Stimulated activated CD8-positive, alpha-beta memory T cell treated with anti-CD3 and anti-CD28 coated beads, Interleukin-12 subunit alpha, Interleukin-12 subunit beta, amount 100 ng/mL, for 4 hours (primary cell): ENCODE results near the gene TBC1D16.
"Not testable (repeated sequence)": the region's sequence is repeated elsewhere in the genome, so short reads cannot be mapped to it uniquely, and the experiment has no call there.

Source experiments
- DNase-seq: peaks from one replicate; pipeline ENCODE4 v3.0.0-alpha.2; 2020; ENCODE audit warnings: low read depth

Gene TBC1D16

DNA sequence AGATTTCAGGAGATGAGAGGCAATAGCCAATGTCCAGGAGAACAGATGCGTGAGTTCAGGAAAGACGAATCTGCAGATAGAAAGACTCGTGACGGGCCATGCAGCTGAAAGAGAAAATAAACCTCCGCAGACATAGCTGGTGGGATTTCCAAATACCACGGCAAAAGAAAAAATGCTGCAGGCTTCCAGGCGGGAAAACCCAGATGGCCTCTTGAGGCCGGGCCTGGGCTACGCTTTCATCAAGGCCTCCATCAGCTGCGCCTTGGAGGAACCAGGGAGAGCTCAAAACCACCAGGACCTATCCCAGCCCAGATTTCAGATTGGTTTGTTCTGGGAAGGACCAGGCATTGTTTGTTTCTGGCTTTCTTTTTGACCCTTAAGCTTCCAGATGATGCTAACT is 17.4 kb upstream of the TBC1D16 start:
- no peak for DNase-seq

DNA sequence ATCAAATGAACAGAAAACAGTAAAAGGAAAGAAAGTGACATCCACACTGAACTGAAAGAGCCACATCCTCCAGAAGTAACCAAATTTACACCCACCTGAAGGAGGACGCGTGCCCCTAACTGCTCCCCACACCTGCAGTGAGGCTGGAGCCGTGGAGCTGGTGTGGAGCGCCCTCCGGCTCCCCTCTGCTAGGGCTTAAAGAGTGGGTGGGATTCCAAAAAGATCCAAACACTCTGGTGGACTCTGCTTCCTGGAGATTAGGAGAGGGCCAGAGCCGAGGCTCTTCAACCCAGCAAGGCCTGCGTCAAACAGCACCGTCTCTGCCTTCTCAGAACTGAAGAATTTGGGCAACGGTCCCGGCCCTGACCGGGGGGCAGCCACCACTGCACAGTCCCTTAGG is 16.0 kb upstream of the TBC1D16 start:
- no peak for DNase-seq

DNA sequence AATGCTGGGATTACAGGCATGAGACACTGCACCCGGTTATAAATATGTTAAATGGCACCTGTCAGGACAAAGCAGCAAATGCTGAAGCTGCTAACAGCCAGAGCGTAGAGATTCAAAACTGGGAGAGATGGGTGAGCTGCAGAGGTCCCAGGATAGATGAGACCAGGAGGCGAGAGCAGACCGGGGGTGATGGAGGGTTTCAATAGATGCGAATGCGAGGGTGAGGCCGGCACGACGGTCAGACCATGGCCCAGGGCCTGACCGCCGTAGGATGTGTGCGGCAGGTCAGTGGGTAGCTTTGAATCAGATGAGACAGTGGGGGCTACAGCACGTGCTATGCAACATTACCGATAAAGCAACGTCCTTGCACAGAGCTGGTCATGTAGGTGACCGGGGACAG is 15.0 kb upstream of the TBC1D16 start:
- DNase-seq = no peak

DNA sequence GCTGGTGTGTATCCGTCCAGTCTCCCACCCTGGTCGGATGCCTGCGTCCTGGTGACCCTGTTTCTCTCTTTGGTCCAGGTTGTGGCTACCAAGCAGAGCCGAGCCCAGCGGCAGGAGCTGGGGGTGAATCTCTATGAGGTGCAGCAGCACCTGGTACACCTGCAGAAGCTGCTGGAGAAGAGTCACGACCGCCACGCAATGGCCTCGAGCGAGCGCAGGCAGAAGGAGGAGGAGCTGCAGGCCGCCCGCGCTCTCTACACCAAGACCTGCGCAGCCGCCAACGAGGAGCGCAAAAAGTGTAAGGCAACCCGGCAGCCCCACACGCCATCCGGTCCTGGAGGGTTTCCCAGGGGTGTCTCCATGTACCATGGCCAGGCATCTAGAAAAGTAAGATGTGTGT is 14.3 kb upstream of the TBC1D16 start:
- DNase-seq = no peak

DNA sequence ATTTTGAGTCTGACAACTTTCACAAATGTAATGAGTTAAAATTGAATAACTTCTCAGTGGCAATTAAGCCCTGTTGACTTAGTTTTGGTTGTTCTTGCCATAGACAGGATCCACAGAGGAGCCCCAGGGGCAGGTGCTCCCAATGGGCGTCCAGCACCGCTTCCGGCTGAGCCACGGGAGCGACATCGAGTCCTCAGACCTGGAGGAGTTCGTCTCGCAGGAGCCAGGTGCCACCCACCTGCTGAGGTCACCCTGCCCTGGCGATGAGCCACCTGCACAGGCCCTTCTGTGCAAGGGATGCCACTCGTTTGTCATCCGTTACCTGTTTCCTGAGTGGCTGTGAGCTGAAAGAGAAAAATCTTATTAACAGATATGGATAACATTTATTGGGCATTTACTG is 11.5 kb upstream of the TBC1D16 start:
- DNase-seq = no peak

DNA sequence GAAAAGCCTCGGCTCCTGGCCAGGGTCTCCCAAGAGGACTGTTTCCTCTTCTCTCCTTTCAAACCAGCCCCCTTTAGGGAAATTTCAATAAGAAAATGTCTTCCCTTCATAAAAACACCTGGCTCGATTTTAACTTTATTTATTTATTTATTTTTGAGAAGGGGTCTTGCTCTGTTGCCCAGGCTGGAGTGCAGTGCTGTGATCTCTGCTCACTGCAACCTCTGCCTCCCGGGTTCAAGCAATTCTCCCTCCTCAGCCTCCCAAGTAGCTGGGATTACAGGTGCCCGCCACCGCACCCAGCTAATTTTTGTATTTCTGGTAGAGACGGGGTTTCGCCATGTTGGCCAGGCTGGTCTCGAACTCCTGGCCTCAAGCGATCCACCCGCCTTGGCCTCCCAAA is 11.0 kb upstream of the TBC1D16 start:
- not testable (repeated sequence) for DNase-seq

DNA sequence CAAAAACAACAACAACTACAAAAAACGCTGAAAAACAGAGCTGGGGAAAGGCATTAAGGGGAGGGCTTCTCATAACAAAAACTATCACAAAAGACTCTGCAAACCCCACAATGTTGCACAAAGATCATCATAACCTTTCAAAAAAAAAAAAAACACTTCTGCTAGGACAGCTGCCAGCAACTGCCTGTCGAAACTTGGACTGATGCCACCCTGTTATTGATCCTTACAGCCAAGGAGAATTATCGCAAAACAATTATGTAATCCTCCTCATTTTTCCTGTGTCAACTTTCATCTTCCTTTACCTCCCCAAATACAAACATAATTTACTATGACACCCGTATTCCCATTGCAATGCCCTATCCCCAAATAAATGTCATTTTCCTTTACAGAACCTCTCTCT is 10.0 kb upstream of the TBC1D16 start:
- no peak for DNase-seq

DNA sequence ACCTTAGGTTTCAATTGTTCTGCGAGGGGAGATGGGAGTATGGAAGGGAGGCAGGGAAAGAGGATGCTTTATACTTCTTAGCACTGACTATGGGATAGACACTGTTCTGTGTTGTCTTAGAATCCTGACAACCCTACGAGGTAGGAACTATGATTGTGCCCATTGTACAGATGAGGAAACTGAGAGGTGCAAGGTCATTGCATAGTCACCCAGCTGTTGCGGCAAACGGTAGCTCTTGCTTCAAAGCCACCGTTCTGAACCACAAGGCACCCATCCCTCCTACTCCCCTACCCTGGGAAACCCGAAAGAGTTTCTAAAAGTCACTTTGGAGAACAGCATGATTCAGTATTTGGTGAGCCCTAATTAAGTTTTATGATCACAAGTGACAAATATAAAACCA is 8.3 kb upstream of the TBC1D16 start:
- DNase-seq = no peak

DNA sequence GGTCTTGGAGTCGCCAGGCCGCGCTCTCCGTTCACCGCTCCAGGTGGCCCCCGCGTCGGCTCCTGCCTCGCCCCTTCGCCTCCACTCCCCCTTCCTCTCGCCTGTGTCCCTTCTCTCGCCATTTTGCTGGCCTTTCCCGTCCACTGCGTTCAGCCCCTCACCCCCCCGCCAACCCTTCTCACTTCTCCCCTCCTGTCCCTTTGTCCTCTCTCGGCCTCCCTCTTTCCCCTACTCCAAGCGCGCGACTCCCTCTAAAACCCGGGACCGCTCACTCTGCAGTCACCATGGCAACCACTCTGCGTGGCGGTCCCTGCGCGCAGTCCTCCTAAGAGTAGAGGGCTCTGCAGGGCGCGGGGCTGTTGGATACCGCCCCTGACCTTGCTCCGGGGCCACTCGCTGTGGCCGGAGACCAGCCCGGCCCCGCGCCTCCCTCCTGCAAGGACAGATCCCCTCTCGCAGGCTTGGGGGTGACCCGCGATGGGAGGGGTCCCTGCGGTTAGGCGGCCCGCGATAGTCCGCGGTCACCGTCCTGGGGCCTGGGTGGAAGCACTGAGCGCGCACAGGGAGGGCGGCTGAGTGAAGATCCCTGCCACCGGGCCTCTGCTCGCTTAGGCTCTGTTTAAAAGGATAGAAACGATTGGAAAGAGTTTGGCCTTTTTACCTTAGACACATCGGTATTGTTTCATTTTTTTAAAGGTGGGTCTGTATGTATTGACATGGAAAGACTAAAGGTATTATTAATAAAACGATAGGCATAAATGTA is 1.2 kb upstream of the TBC1D16 start:
- no peak for DNase-seq

DNA sequence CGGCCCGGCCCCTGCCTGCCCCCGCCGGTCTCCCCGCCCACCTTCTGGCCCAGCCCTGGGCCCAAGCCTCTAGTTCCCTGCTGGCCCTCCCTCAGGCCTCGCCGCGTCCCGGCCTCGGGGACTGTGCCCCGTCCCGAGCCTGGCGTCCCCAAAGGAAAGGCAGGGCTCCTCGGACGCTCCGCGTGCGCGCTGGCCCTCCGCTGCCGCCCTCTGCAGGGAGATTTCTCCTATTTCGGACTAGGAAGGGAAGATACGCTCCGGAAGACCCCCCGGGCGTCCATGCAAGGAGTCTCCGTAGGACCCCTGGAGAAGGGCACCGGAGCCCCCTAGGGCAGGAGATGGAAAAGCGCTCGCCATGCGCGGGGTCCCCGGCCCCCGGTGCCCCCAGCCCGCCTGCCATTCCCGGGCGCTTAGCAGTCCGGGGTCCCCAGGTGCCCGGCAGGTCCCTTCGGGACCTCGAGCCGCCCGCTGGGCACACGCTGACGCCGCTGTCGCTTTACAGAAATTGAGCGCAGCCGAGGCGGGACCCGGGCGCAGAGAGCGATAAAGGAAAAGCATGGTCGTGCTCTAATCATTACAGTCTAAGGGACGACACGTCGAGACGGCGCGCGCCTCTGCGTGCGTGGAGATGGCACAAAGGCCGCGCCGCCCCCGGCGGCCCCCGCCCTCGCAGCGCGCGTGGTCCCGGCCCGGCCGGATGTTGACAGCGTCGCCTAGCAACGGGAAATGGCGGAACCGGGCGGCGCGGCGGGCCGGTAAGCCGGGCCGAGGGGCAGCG is 454 bp upstream of the TBC1D16 start, which contains the start of gene CCDC40:
CCDC40 (plus strand) TSS at position 706 of the 778 bp plus-strand sequence; CDS start at position 727, 21 bp downstream.
- peak; percentile 64 for DNase-seq

DNA sequence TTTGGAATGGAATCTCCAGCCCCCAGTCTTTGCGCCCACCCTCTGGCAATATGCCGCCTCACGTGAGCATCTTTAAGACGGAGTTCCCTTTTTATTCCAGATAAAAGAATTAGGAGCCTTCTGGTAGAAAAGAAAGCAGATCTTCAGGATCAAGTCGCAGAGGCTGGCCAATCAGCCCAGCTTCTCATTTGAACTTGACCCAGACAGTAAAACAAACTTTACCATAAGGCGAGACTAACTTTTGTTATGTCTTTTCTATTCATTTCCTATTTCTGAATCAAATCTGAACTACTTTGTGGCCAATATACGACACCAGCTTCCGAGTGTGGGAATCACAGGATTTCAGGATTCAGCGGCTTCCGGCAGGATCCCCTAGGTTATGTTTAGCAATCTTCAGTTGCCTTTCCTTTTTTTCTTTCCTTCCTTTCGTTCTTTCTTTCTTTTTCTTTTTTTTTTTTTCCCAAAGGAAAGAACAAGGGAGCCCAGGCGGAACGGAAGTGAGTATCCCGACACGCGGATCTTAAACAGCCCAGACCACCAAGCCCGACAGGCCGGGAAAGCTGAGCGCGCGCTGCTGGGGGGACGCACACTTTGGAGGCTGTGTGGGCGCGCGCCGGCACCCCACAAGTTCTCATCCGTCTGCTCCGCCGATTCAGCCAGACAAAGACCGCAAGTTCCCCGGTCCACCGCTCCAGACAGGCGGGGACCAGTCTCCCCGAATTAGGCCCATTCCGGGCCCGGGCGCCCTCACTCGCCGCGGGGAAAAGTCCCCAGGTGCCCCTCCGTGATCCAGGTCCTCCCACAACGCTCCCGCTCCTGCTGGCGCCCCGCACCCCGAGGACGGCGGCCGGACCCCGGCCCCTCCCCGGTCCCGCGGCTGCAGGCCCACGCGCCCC is 633 bp downstream of the TBC1D16 start:
- peak; percentile 22 for DNase-seq

DNA sequence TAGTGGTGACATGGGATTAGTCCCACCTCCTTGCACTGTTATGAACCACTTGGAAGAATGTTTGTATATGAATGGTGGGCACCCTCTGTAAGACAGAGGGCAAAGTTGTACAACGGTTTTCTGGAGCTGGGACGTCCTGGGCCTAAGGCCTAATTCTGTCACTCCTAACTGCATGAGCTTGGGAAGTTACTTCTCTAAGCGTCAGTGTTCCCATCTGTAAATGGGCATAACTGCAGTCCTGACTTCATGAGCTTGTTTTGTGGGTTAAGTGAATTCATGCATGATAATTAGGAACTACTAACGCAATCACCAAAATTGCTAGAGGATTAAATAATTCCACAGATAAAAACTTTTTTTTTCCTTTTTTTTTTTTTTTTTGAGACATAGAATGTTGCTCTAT is 1.8 kb downstream of the TBC1D16 start:
- DNase-seq = no peak

DNA sequence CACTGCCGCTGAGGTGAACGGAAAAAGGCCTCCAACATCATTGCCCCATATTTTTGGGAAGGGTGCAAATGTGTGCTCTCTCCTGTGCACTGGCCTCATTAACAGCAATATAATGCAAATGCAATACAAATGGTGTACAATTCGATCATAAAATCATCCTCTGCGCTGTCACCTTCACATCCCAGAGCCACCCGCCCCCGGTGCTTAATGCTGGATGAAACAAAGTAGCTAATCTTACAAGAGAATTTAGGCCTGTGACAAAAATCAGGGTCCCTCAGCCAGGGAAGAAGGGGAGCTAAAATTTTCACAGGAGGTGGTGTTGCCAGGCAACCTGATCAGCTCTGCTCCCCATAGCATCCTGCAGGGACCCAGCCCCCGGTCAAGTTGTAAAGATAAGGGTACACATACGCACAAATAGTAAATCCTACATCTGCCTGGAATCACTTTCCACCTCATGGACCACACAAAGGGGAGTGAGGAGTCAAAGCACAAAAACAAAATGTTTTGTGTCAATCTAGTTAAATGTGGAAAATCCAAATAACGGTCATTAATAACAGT is 3.0 kb downstream of the TBC1D16 start:
- DNase-seq = no peak

DNA sequence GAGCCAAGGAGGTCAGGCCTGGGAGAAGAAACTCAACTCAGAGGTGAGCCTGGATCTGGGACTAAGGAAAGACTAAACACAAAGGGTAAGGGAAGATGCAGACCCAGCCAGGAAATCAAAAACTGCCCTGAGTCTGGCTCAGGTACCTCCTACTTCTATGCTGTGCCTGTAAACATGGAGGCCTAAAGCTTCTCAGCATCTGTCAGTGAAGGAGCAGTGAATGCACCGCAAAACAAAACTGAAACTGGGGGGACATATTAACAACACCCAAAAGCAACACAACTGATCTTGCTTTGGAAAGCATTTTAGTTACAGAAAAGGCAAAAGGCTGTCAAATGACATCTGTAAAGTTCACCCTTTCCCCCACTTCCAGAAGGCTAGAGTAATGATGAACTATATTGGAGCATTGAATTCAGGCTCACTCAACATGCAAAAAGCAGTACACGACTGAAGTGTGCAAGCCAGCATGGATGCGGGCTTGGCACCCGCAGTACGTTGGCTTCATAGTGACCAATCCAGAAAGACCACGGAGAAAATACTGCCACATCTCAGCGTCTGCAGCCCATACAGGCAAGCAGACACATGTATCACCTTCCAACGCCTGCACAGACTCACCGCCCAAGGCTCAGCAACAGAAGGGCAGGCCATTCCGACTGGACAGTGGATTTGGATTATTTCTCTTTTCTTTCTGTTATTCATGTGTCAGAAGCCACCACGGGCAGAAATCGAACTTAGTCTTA is 3.8 kb downstream of the TBC1D16 start:
- no peak for DNase-seq

DNA sequence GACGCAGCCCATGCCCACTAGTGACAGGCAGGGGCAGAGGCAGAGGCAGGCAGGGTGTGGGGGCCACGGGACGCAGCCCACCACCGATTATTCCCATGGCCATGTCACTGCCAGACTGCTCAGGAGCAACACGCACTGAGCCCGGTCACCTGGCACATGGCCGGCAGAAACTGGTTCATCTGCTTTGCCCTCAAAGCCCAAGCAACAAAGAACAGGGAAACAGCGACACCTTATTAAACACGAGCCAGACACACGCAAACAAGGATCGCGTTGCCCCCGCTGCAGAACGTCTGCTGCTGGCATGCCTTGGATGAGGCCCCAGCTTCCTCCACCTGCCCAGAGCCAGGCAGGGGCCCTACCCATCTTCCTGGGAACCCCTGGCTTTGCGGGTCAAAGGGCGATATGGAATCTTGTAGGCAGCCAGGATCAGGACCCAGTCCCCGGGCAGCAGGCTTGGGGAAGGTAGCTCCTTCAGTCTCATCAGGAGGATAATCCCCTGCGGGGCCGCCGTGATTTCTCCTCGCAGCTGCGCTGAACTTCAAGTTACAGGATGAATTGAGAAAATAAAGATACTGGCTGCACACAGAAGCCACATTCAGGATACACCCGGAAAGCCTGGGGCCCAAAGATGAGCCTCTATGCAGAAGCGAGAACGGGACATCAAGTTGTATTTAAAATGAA is 4.8 kb downstream of the TBC1D16 start:
- no peak for DNase-seq

DNA sequence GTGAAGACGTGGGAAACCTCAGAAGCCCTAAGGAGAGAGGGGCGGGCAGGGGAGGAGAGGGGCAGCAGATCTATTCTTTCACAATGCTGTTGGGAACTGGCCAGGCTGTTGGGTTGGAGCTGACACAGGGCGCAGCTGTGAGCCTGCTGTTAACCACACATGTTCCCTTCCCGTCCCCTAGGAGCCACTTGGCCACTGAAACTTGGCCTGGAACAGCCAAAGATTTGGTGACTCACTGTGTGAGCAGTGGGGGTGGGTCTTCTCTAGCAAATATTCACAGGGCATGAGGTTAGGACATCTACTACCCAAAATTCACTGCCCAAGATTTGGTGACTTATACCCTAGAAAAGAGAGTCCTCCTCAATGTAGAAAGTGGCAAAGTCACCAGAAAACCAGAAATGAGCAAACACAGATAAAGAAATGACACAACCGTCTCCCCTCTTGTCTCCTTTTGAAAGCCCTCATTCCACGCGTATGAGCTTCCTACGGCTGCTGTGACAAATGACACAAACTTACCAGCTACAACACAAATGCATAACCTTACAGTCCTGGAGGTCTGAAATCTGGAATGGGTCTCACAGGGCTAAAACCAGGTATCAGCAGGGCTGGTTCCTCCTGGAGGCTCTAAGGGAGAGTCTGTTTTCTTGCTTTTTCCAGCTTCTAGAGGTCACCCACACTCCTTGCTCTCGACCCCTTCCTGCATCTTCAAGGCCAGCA is 6.3 kb downstream of the TBC1D16 start:
- no peak for DNase-seq

DNA sequence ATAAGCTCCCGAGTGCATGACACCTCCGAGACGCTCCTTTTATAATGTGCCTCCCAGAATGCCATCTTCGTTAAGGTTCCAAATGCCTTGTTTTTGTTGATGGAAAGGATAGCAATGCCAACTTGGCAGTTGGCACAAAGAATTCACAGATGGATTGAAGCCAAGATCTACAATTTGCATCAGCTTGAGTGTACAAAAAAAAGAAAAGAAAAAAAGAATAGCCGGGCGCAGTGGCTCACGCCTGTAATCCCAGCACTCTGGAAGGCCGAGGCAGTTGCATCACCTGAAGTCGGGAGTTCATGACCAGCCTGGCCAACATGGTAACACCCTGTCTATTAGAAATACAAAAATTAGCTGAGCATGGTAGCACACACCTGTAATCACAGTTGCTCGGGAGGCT is 7.6 kb downstream of the TBC1D16 start:
- DNase-seq = no peak

DNA sequence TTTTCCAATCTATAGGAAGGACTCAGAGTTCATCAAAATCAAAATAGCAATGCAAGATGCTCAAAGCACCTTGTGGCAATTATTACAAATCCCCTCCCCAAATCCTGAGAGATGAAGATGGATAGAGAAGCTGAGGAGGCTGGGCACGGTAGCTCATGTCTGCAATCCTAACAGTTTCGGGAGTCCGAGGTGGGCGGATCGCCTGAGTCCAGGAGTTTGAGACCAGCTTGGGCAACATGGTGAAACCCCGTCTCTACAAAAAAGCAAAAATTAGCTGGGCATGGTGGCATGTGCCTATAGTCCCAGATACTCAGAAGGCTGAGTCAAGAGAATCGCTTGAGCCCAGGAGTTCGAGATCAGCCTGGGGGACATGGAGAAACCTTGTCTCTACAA is 8.6 kb downstream of the TBC1D16 start:
- no peak for DNase-seq

DNA sequence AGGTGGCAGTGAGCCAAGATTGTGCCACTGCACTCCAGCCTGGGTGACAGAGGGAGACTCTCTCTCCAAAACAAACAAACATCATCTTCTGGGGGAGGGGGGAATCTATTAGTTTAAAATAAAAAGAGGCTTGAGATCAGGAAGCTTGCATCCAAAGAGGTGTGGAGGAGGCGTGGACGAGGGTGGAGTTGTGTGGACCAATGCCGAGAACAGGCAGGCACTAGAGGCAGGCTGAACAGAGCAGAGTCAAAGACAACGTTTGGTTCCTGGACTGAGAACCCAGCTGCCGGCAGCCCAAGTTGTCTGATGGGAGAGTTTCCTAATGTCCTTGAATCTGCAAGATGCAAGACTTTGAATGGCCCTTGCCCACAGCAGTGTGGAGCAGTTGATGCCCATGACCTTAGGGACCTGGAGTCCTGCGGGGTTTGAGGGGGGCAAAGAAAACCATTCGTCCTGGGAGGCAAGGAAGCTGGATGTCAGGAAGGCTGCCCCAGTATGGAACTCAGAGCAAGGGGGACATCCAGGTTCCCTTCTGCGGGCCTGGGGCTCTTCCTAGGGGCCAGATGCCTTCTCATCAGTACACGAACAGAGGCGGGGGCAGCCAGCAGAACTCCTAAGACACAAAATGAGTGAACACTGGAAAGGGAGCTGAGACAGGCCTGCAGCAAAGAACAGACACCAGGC is 9.2 kb downstream of the TBC1D16 start:
- DNase-seq = no peak

DNA sequence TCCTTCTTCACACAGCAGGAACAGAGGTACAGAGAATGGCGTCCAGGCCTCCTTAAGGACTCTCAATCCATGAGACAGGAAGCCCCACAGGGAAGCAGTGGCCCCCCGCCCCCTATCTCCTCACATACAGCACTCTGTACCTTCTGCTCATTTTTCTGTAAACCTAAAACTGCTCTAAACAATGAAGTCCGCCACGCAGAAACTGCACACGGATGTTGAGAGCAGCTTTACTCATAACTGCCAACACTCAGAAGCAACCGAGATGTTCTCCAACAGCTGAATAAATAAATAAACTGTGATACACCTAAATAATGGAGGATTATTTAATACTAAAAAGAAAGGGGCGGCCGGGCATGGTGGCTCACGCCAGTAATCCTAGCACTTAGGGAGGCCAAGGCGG is 9.9 kb downstream of the TBC1D16 start:
- DNase-seq = no peak
